ENCODE results near the gene CRKL. TPM values are rescaled to one million over a fixed set of nuclear protein-coding genes. Genes with fewer than 3 reads are reported as not detected.

CRKL gene
- total RNA-seq, 1 experiment from 2014 or later = 106 TPM

DNA sequence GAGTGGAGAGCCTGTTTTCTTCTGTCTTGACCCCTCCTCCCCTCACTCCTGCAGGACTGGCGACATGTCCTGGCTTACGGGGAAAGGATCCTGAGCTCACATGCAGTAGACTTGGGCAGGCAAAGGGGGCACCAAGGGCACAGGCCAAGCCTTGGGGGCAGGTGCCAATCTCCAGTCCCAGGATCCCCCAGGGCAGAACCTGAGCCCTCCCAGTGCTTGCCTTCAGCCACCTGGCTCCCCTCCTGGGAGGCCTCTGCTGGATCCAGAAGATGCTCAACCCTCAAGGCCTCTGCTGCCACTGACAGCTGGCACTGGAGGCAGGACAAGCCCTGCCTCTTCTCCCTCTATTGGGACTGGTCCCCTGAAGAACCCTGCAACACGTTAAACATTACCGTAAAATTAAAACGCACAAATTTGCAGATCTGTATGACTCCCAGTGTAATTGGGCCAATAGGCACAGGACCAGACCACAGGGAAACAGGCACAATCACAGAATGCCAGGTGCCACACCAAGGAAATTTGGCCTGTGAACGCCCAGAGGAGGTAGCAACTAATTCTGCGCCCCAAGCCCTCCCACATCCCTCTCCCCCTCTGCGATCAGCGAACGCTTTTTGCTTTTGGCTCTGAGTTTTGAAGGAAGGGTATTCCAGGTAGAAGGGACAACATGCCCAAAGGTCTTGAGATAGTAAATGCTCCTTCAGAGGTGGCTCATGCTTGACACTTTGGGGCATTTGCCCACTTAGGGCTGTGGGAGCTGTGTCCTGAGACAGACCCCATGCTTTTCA lies 63.9 kb downstream of the CRKL start:
- H3K4me3 Mint-ChIP-seq = peak overlapping the region; percentile 94 to 98
- no peaks in the 10 kb centered on the region for H4K20me1 ChIP-seq (ENCODE audit: control insufficient read depth, insufficient read depth, insufficient read length)
- H3K23me2 ChIP-seq (ENCODE audit: insufficient read length, low read depth, low read length, poor library complexity, severe bottlenecking) = peaks cover 14% of the 10 kb centered on the region
- TF ChIP-seq, protein P1, sequence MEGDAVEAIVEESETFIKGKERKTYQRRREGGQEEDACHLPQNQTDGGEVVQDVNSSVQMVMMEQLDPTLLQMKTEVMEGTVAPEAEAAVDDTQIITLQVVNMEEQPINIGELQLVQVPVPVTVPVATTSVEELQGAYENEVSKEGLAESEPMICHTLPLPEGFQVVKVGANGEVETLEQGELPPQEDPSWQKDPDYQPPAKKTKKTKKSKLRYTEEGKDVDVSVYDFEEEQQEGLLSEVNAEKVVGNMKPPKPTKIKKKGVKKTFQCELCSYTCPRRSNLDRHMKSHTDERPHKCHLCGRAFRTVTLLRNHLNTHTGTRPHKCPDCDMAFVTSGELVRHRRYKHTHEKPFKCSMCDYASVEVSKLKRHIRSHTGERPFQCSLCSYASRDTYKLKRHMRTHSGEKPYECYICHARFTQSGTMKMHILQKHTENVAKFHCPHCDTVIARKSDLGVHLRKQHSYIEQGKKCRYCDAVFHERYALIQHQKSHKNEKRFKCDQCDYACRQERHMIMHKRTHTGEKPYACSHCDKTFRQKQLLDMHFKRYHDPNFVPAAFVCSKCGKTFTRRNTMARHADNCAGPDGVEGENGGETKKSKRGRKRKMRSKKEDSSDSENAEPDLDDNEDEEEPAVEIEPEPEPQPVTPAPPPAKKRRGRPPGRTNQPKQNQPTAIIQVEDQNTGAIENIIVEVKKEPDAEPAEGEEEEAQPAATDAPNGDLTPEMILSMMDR (conservative IDR thresholded peaks at IDR 0.05) = no peak
- H3K4me1 Mint-ChIP-seq = peaks cover 28 to 30% of the 10 kb centered on the region in 2 experiments
- H3K23ac ChIP-seq (ENCODE audit: insufficient read length, low read depth, low read length) = no peak overlapping the region
- H3K79me2 ChIP-seq (ENCODE audit: insufficient read depth, low read length) = no peaks in the 10 kb centered on the region
- peak overlapping the region; percentile 35 for H3K9ac ChIP-seq (ENCODE audit: extremely low read depth, insufficient read length, low read length)
- peaks cover 39% of the 10 kb centered on the region for H3K27me3 Mint-ChIP-seq (ENCODE audit: low read depth)
- H3K56ac ChIP-seq (ENCODE audit: insufficient read length, low read depth, low read length) = no peak overlapping the region
- no peak overlapping the region for H3K4ac ChIP-seq (ENCODE audit: low read depth, low read length)
- H3T11ph ChIP-seq (ENCODE audit: low read length) = no peak overlapping the region
- no peak overlapping the region for H2BK12ac ChIP-seq (ENCODE audit: insufficient read length, low read depth, low read length)
- peaks cover 13 to 15% of the 10 kb centered on the region in 2 experiments for H3K9me3 Mint-ChIP-seq
- no peak overlapping the region for H2AK5ac ChIP-seq (ENCODE audit: insufficient read length, low read length)
- H4K5ac ChIP-seq (ENCODE audit: insufficient read length, low read depth, low read length) = no peak overlapping the region
- H3K9me3 ChIP-seq (ENCODE audit: control insufficient read depth, low read depth, low read length) = no peaks in the 10 kb centered on the region
- no peaks in the 10 kb centered on the region for H3K79me1 ChIP-seq (ENCODE audit: insufficient read depth, low read depth, low read length, poor library complexity, severe bottlenecking)
- H2BK5ac ChIP-seq (ENCODE audit: insufficient read length, low read length) = no peak overlapping the region
- no peak overlapping the region for H3K27ac ChIP-seq (ENCODE audit: insufficient read length, low read depth, low read length)
- no peak overlapping the region for H4K8ac ChIP-seq (replicated peaks; ENCODE audit: insufficient read length, low read depth, low read length)
- no peak overlapping the region for H3K18ac ChIP-seq (ENCODE audit: insufficient read length, low read depth, low read length)
- no peak overlapping the region for H4K91ac ChIP-seq (ENCODE audit: insufficient read length, low read depth, low read length)
- no peak overlapping the region for H2BK20ac ChIP-seq (ENCODE audit: low read depth, low read length, poor library complexity, severe bottlenecking)
- no CpG with 5 or more reads among the region's 10 CpGs for WGBS (ENCODE audit: extremely low coverage, insufficient read length, low lambda C conversion rate)
- H2BK120ac ChIP-seq (ENCODE audit: low read depth, low read length, poor library complexity, severe bottlenecking) = no peak overlapping the region
- peak overlapping the region in 2 of 3 experiments; percentile 68 to 90; a peak in 3 of 7 replicates for H3K27ac Mint-ChIP-seq
- DNase-seq = no peak
- H3K36me3 Mint-ChIP-seq (ENCODE audit: insufficient read depth in 1 of 3, low read depth in 3 of 3) = peaks cover 4 to 19% (median 12%) of the 10 kb centered on the region in 3 experiments; a peak in 6 of 7 replicates
- 0 out of 2 replicates have a peak, but pooled peaks cover 2% of the 10 kb centered on the region for H3K4me1 ChIP-seq (ENCODE audit: insufficient read depth, low read length)
- no peaks in the 10 kb centered on the region; the same call in 1 of the 2 replicates for H3K27me3 ChIP-seq (ENCODE audit: insufficient read depth, low read length)
- H3K4me2 ChIP-seq (ENCODE audit: insufficient read depth, insufficient read length, low read length) = peak overlapping the region; percentile 73
- no peak overlapping the region for H2BK15ac ChIP-seq (ENCODE audit: low read depth, low read length)
- H3K14ac ChIP-seq (ENCODE audit: insufficient read depth, low read length) = 0 out of 2 replicates have a peak overlapping the region, but pooled peaks have one; percentile 30
- no peak overlapping the region for H2AFZ ChIP-seq (ENCODE audit: low read length)
